ENCODE results near the gene CCDC157.
"Not testable (repeated sequence)": the region's sequence is repeated elsewhere in the genome, so short reads cannot be mapped to it uniquely, and the experiment has no call there.

CCDC157 gene

DNA sequence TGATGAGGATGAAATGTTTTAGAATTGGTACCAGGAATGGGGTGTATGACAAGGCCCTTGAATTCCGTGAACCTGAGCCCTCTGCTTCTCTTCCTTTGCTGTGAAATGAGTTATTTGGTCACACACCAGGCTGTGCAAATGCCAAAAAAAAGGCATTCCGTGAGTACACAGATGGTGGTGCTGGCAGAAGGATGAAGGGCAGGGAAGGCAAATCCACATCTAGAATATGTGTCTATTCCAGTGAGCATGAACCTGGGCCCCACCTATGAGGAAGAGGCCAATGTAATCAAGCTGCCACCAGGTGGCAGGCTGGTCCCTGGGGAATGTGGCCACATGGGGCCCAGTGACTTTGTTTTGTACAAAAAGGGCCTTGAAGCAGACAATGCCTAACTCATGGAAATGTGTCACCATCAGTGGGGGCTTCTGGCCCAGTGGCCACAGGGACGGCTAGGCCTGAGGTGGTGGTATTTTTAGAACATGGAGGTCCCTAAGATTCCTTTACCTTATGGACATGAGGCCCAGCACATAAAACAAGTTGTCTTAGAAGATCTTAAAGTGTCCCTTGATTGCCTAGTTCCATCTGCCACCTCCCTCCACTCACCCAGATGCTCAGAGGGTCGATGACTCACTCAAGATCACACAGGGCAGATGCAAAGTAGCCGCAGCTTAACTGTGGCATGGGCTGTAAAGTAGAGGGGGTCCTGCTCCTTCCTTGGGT is 34.3 kb downstream of the CCDC157 start:
- peak; percentile 57 to 64 for DNase-seq (ENCODE audit: low read depth in 2 of 2)

DNA sequence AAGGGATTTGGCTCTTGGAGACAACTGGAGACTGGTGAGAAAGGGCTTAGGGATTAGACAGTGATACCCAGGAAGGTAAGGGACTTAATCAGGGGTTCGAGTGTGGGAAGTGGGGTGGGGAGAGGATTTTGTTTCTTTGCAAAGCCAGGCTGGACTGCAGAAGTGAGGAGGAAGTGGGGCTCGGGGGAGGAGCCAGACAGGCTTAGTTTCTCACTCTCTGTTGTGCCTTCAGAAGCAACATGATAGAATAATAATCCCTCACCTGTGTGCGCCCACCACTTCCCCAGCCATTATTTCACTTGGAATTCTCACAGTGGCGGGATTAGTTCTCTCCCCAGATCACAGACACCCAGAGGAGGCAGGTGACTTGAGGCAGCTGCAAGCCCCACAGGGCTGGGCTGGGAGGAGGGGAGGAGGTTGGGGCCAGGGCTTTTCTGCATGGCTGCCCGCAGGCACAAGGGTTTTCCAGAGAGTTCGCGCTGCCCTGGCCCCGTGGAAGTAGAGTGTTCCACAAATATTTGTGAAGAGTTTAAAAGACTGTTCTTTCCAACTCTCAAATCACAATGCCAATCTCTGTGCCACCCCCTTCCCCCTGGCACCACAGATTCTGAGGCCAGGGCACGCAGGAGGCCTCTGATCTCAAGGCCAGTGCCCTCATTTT is 36.0 kb downstream of the CCDC157 start:
- DNase-seq (ENCODE audit: low read depth in 2 of 2) = no peak

DNA sequence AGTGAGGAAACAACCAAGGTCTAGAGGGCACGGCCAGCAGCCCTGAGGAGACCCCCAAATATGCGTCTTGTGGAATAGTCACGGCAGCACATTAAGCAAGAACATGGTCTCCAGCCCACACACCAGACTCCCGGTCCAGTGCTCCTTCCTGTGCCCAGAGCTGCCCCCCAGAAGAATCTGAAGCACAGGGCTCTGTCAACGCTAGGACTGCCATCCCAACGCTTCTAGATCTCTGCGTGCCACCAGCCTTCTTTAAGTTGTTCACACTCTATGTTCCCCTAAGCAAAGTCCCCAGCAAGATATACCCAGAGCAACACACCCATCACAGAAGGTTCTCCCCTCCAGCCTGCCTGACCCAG is 36.5 kb downstream of the CCDC157 start:
- no peak for DNase-seq (ENCODE audit: low read depth in 2 of 2)

DNA sequence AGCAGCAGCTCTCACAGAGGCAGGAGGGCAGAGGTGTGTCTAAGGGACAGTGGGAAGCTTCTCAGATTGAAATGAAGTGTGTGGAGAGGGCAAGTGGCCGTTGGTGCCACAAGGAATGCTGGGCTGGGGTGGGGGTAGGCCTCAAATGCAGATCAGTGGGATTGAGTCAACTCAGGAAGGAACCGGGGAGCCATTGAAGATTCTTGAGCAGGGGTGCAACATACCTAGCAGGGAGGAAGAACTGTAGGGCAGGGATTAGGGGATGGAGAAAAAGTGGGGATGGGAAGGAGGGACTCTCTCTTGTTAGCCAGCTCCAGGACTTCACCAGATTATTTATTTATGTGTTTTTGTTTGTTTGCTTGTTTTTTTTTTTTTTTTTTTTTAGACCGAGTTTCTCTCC is 37.1 kb downstream of the CCDC157 start:
- no peak for DNase-seq (ENCODE audit: low read depth in 2 of 2)

DNA sequence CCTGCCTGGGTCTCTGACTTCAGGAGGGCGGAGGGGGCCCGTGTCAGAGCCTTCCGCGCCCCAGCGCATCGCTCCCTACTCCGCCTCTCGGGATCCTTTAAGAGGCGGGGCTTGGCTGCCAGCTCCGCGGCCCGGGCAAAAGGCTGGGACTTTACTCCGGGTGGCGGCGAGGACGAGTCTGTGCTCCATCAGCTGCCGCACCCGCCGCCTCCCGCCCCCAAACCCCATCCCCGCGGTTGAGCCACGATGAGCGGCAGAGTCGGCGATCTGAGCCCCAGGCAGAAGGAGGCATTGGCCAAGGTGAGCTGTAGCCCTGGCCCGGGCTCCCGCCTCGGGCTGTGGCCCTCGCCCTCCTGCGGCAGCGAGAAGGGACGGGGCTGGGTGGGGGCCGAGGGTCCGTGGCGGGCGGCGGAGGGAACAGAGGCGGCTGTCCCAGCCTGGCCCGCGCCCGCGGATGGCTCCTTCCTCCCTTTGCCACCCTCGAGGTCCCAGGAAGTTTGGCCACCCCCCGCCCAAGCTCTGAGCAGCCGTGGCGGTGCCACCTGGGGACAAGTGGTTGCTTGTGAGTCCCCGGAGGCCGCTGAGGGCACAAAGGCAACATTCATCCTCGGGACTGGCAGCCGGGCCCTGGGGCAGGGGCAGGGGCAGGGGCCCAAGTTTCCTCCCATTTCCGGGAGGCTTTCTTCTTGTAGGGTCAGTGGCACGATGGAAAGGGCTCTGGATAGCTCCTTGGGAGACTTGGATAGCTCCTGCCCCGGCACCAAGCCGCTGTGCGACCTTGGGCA is 40.3 kb downstream of the CCDC157 start, which contains the start of gene SEC14L2:
TSS of gene SEC14L2 (plus strand) at position 148 of the 785 bp plus-strand sequence. CDS start at position 247, 99 bp downstream.
- DNase-seq (ENCODE audit: low read depth in 2 of 2) = peak; percentile 12 to 43

DNA sequence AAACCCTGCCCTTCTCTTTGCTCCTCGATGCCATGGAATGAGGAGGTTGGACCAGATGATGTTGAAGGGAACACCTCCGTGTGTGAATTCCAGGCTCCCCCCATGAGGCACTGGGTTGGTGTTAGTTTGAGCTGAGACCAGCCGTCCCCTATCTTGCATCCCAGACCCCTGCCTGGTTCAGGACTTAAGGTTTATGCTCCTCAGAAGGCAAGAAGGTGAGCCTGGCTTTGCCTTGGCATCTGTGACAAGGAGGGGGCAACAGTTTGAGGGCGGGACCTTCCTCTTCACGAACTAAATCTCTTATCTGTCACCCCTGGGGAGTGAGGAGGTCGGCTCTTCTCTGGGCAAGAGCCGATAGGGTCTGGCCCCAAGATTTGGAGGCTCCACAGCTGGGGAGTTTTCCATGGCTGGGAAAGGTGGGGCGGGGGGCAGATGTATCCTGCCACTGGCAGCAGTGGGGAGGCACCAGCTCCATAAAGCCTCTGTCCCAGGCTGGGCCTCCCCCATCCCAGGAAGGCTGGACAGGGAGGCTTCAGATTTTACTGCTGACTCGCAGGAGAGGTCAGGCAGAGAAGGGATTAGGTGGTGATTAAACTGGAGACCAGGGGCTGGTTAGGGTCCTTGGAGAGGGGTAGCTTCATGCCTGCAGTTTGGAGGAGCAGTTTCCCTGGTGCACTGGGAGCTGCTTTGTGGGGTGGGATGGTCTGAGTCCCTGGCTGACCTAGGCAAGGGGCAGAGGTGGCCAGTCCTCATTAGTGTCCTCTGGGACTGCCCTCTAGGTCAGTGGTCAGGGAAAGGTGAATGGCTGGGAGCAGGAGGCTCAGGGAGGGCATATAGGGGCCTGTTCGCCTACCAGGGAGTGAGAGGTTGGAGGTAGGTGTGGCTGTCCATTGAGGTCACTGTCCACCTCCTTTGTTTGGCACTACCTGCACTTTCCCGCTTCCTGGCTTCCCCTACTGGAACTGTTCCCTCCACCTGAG is 41.1 kb downstream of the CCDC157 start:
- DNase-seq (ENCODE audit: low read depth in 2 of 2) = no peak

DNA sequence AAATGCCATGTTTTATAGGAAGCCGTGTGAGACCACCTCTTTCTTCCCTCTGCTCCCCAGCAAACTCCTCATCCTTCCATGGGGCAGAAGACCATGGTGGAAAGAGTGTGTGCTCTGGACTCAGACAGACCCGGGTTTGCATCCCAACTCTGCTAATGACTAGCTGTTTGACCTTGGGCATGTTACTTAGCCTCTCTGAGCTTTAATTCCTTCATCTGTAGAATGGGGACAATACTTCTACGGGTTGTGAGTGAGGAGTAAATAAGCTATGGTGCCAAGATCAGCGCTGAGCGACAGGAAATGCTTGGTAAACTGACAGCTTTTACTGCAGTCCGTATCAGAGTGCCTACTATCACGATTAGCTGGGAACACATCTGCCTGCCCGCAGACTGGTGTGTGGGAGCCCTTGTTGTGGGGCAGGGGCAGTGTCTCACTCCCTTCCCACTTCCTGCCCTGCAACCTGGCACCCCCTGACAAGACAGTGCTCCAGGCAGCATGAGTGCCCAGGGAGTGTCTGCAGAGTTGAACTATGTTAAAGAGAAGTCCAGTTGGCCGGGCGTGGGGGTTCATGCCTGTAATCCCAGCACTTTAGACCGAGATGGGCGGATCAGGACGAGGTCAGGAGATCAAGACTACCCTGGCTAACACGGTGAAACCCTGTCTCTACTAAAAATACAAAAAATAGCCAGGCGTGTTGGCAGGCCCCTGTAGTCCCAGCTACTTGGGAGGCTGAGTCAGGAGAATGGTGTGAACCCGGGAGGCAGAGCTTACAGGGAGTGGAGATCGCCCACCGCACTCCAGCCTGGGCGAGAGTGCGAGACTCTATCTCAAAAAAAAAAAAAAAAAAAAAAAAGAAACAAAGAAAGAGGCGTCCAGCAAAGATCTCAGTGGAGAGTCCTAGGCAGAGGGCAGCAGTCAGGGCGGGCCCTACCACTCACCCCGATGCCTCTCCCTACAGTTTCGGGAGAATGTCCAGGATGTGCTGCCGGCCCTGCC is 42.2 kb downstream of the CCDC157 start:
- DNase-seq (ENCODE audit: low read depth in 2 of 2) = no peak

DNA sequence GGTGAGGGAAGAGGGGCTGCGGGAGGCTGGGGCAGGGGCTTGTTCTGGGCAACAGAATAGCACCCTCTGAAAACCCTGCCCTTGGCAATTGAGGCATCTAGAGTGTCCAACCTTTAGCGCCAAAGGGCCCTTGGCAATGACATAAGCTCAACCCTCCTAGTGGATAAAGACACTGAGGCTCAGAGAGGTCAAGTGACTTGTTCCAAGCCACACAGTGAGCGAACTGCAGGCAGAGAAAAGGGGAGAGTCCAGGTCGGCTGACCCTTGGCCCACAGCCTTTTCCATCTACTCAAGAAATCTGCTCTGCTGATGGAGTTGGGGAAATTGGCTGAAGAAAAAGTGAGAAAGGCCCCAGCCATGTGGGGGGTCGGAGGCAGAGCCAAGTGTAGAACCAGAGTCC is 42.9 kb downstream of the CCDC157 start:
- no peak for DNase-seq (ENCODE audit: low read depth in 2 of 2)

DNA sequence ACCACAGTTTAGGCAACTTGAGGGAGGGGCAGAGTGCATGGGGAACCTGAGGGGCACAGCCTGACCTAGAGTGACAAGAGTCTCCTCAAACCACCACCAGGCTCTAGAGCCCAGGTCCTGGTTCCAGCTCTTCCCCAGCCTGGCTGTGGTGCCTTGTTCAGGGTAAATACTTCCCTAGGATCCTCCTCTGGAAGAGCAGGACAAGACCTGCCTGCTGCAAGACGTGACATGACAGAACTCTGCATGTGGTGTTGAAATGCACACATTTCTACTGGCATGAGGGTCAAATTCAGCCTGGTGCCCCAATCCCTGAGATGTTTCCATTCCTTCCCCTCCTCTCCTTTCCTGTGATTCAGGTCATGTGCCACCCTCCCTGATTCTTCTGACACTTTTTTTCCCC is 43.4 kb downstream of the CCDC157 start:
- DNase-seq (ENCODE audit: low read depth in 2 of 2) = no peak

DNA sequence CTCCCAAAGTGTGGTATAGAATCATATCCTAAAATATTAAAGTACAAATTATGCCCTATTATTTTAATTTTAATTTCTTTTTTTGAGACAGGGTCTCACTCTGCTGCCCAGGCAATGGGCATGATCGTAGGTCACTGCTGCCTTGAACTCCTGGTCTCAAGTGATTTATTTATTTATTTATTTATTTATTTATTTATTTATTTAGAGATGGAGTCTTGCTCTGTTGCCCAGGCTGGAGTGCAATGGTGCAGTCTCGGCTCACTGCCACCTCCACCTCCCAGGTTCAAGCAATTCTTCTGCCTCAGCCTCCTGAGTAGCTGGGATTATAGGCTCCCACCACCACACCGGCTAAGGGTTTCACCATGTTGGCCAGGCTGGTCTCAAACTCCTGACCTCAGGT is 44.2 kb downstream of the CCDC157 start:
- not testable (repeated sequence) for DNase-seq (ENCODE audit: low read depth in 2 of 2)

DNA sequence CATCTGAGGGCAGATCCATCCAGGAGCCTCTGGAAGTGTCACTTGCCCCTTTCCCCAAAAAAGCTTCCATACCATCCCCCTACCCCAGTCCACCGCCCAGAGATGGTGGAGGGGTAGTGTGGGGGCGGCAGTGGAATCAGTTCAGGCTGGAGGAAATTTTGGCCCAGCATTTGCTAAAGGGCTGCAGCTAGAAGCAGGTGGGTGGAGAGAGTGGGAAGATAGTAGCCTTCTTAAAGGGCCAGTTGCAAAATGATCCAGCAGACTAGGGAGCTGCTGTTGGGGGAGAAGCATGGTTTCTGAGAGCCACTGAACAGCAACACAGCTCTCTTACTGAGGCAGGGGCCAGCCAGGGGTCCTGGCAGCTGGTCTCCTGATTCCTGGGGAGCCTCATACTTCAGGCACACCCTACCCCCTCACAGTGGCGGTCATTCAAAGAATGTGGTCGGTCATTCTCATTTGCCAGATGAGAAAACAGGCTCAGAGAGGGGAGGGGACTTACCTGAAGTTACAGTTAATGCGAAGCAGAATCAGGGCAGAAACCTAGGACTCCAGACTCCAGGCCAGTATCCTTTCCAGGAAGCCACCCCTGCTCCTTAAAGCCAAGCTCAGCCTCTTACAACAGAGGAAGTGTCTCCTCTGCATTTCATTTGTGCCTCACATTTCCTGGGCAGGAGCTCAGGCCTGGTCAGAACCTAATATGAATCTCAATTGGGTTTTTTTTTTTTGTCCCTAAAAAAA is 45.4 kb downstream of the CCDC157 start:
- no peak for DNase-seq (ENCODE audit: low read depth in 2 of 2)

DNA sequence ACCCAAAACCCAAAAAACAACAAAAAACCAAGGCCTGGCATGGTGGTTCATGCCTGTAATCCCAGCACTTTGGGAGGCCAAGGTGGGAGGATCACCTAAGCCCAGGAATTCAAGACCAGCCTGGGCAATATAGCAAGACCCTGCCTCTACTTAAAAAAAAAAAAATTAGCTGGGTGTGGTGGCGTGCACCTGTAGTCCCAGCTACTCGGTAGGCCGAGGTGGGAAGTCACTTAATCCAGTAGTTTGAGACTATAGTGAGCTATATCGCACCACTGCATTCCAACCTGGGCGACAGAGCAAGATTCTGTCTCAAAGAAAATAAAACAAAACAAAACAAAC is 45.9 kb downstream of the CCDC157 start:
- DNase-seq (ENCODE audit: low read depth in 2 of 2) = not testable (repeated sequence)

DNA sequence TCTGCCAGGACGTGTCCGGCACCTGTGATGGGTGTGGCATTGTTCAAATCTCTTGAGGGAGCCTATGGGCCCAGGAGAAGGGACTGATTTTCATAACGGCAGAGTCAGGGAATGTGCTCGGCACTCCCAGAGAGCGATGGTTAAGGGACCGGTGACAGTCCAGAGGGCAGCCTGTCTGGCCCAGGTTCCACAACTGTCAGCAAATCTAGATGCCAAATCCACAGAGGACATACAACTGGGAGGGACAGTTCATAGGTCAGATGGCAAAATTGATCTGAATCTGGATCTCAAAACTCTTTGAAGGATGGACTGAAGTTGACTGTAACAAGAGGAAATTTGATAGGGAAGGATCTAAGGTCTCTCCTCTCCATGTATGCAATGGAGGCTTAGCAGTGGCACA is 47.5 kb downstream of the CCDC157 start:
- no peak for DNase-seq (ENCODE audit: low read depth in 2 of 2)

DNA sequence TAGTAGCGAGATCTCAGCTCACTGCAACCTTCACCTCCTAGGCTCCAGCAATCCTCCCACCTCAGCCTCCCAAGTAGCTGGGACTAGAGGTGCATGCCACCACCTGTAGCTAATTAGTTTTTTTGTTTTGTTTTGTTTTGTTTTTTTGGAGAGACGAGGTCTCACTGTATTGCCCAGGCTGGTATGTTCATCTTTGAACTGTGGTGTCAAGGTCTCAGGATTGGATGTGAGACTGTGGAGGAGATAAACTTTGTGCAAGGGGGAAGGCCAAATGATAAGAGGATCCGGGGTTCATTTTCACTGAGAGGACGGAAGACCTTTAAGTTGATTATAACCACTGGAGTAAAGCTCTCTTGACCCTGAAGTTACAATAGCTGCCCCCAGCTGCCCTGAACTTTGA is 48.9 kb downstream of the CCDC157 start:
- DNase-seq (ENCODE audit: low read depth in 2 of 2) = no peak

DNA sequence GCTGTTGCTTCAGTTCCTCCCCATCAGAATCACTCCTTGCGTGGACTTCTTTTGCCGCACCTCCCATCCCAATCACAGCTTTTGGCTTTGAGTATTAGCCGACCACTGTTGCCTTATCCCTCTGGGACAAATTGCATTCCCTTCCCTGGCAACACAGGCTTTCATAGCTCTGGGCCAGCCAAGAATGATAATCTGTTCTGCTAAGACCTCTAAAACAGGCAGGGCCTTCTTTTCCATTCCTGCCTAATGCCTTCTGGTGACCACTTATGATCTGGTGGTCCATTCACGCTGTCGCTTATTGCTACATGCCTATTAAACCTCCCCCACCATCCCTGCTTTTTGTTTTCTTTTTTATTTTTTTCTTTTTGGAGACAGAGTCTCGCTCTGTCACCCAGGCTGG is 49.6 kb downstream of the CCDC157 start:
- no peak for DNase-seq (ENCODE audit: low read depth in 2 of 2)

DNA sequence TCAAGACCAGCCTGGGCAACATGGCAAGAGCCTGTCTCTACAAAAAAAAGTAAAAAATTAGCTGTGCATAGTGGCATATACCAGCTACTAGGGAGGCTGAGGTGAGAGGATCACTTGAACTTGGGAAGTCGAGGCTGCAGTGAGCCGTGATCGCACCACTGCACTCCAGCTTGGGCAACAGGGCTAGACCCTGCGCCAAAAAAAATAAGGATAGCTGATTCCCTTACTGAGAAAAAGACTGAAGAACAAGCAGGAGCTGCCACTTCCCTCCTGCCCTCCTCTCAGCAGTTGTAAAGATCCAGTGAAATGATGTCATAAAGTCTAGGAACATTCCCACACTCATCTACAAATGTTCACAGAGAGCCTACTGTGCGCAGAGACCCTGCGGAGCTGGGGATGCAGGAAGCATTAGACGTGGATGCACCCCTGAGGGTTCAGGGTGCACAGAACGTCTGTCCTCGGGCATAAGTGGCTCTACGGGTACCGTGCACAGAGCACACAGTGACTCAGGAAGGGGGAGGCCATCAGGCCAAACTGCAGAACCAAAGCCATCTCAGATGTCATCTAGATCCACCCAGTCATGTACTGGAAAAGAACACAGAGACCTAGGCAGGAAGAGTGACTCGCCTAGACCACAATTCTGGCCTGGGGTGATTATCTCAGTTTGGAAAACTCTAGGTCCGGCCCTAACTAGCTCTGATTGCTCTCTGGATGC is 51.7 kb downstream of the CCDC157 start:
- DNase-seq (ENCODE audit: low read depth in 2 of 2) = no peak

DNA sequence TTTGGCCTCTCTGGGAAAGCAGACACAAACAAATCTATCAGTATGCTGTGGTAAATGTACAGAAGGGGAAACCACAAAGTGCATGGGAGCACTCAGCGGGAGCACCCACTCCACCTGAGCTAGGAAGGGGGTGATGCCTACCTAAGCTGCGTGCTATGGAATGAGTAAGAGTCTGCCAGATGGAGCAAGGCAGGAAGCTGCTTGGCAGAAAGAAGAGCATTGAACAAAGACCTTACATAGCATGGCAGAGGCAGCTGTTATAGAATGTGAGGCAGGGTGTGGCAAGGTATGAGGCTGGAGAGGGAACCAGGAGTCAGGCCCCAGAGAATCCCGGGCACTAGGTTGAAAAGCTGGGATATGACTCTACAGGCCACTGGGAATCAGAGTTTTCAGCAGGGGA is 55.0 kb downstream of the CCDC157 start:
- no peak for DNase-seq (ENCODE audit: low read depth in 2 of 2)

DNA sequence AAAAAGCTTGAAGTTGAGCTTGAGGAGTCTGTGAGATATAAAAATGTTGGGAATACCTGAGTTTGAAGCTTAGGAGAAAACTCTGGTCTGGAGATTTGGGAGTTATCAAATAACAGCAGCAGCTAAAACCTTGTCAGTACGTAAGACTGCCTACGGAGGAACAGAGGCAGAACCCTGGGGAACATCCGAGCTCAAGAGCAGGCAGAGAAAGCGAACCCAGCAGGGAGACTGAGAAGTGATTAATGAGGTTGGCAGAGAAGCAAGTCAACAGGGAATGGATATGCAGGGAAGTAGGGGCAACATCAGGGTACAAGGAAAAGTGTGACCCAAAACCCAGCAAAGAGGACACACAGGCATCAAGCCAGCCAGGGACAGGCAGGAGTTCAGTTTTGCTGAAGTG is 56.2 kb downstream of the CCDC157 start:
- no peak for DNase-seq (ENCODE audit: low read depth in 2 of 2)
